Midbrain (tissue), 1 donor: Measurements from ENCODE around the gene TRIM28.

Source experiments
- DNase-seq: peaks from one replicate; lab custom pipeline; 2025; lab: John Stamatoyannopoulos, UW

TRIM28 gene

GRCh38 chr19:58579473-58580142 is 35.7 kb downstream of the TRIM28 start:
- no peak for DNase-seq

GRCh38 chr19:58581227-58582141 is 37.6 kb downstream of the TRIM28 start:
- no peak for DNase-seq

- no peak for DNase-seq
These were observed 39.1 kb downstream of the TRIM28 start for GRCh38 chr19:58582985-58583384.

GRCh38 chr19:58584498-58585441 is 40.9 kb downstream of the TRIM28 start:
- no peak for DNase-seq

- DNase-seq = no peak
These were observed 41.7 kb downstream of the TRIM28 start for GRCh38 chr19:58585442-58586132.

- DNase-seq = no peak
These were observed 42.4 kb downstream of the TRIM28 start for GRCh38 chr19:58586133-58586765.
